Epithelial cell of esophagus (primary cell): ENCODE data around the gene SENP7.
"Not testable (repeated sequence)": the region's sequence is repeated elsewhere in the genome, so short reads cannot be mapped to it uniquely, and the experiment has no call there.

Source experiments
- DNase-seq: peaks from one replicate; pipeline ENCODE4 v3.0.0; 2010; ENCODE audit warnings: low read depth
- H3K4me3 ChIP-seq: 2 replicates; pipeline ENCODE4 v1.5.1; 2011; ENCODE audit warnings: mild to moderate bottlenecking, low read length, control low read depth
- CTCF ChIP-seq: IDR thresholded peaks from 2 replicates; pipeline ENCODE4 v1.5.1; 2011; ENCODE audit warnings: low read depth, mild to moderate bottlenecking, low read length, control low read depth, inconsistent platforms; ENCODE audit not compliant: insufficient read depth; ENCODE audit errors: missing control alignments

The SENP7 gene

GRCh38 chr3:101501783-101502182 is 11.2 kb downstream of the SENP7 start:
- DNase-seq, result no peak
- no peak overlapping the region for H3K4me3 ChIP-seq
- no peak for TF ChIP-seq CTCF

- no peak overlapping the region for H3K4me3 ChIP-seq
- no peak for TF ChIP-seq CTCF
- no peak for DNase-seq
Observed at GRCh38 chr3:101500208-101500607, 12.8 kb downstream of the SENP7 start.

- no peak for TF ChIP-seq CTCF
- H3K4me3 ChIP-seq, result no peak overlapping the region
- no peak for DNase-seq
Observed at GRCh38 chr3:101497803-101498202, 15.2 kb downstream of the SENP7 start.

- no peak overlapping the region for H3K4me3 ChIP-seq
- DNase-seq, result peak; percentile 29
- peak; percentile 39 for TF ChIP-seq CTCF
Observed at GRCh38 chr3:101495552-101495951, 17.5 kb downstream of the SENP7 start.

- peak; percentile 80 for DNase-seq
- TF ChIP-seq CTCF, result no peak
- no peak overlapping the region for H3K4me3 ChIP-seq
Observed at GRCh38 chr3:101484805-101485620, 28.0 kb downstream of the SENP7 start.

- DNase-seq, result no peak
- TF ChIP-seq CTCF, result no peak
- H3K4me3 ChIP-seq, result no peak overlapping the region
Observed at GRCh38 chr3:101478980-101479379, 34.0 kb downstream of the SENP7 start.

- not testable (repeated sequence) for H3K4me3 ChIP-seq, DNase-seq
Observed at GRCh38 chr3:101474841-101475552, 38.0 kb downstream of the SENP7 start.

- DNase-seq, H3K4me3 ChIP-seq: not testable (repeated sequence)
Observed at GRCh38 chr3:101468676-101469075, 44.3 kb downstream of the SENP7 start.

- H3K4me3 ChIP-seq, result not testable (repeated sequence)
Observed at GRCh38 chr3:101467310-101467663, 45.7 kb downstream of the SENP7 start.

More at GRCh38 chr3:101467310-101467663, 45.7 kb downstream of the SENP7 start:
- DNase-seq, result not testable (repeated sequence)
